Nucleus accumbens (tissue), 56 donors: ENCODE results near the gene SLC38A4.

Experiments
- DNase-seq, 56 donors: peaks; one replicate each; lab custom pipeline; 2025; lab: John Stamatoyannopoulos, UW

The SLC38A4 gene

DNA sequence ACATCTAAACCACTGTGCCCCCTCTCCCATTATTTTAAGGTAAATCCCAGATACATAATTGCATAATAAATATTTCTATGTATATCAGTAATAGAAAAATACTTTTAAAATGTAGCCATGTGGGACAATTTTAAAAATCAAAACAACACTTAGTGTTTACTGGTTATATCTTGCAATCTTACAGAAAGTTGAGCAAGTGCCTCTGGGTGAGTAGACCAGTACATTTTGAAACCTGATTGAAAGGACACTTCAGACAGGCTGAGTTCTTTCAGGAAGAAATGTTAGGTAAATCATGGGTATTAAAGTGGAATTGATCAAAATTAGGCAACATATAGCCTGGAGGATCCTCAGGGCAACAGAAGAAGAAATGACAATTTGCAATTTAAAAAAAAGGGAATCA is 7.2 kb downstream of the SLC38A4 start:
- DNase-seq: no peak

DNA sequence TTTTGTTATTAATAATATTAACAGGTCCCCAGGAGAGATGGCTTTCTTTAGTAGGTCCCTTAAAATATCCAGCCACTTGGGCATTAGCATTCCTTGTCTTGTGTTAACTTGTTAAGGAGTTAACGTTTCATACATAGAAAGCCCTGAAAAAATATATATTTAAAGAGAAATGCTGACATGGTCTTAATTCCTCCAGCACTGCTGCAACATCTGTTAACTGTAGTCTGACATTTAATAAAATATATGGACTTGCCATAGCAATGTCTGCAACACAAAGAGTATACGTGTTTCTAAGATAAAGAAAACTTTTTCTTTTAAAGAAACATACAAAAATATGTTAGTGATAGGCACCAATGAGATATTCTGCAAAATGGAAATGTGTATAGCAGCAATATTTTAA is 10.0 kb downstream of the SLC38A4 start:
- DNase-seq: no peak

DNA sequence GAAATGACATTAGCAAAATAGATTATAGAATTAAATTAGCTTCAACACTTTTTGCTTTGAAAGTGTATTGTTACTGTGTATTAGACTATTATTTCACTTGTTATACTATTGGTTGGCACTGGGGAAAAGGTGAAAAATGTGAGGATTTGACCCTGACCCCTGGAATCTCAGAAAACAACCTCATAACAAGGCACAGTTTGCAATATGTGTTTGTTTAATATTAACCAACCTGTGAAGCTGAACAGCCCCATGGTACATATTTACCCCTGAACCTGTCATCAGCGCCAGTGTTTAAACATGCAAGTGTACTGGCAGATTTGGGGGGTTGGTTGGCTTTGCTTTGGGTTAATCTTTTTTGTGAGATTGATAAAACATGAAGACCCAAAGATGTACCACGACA is 11.7 kb downstream of the SLC38A4 start:
- no peak for DNase-seq

DNA sequence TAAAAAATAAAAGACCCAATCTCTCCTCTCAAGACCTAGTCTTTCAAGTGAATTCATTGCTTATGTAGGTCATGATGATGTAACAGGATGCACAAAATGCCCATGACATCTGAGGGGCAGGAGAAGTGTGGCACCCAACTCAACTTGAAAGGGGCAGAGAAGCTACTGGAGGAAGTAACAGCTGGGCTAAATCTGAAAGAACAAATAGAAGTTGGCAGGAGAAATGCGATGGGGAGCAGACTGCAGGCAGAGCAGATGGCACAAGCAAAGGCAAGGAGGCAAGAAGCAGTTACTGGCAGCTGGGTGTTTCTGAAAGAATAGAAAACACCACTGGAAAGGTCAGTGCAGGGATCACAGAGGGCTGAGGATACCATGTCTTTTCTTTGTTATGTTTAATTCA is 14.6 kb downstream of the SLC38A4 start:
- no peak for DNase-seq

DNA sequence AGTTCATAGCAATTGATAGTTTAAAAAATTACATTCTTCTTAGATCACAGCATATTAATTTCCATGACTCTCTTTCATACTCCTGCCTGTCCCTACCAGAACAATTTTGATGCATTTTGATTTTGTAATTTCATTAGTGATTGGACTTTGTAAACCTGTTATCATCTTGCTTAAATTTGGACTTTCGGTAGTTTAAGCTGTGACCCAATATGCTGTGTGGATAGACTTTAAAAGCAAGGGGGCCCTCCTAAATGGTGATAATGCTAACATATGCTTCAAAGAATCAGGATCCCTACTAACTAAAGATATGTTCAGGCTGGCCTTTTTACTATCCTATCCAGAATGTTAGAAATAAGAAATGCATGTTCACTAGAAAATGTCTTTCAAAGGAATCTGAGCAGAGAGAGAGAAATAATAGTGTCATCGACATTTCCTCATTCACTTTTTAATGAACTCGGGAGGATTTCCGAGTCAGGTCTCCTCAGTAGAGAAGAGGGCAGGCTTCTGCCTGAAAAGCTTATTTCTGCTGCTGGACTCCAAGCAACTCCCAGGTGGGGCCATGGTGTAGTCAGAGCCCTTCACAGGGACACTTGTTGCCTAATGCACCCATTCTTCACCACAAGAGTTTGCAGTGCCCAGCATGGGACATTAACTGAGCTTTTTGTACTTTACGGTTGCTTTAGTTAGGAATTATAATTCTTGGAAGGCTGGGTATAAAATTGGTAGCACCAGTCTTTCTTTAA is 16.7 kb downstream of the SLC38A4 start:
- no peak for DNase-seq

DNA sequence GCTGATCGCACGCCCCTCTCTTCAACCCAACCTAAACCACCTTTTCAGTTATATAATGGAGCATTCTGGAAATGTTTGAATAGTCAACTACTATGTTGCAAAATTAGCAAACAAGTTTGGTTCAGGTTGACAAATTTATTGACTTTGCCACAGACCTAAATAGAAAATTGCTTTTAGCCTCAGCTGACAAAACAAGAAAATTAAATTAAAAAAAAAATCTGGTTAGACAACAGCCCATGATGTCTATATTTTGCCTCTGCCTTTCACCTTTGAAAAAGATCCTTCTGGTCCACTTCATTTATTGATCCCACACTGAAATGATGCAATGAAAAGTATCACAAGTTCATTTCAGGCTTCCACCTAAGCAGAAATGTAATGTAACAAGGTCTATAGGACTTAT is 17.5 kb downstream of the SLC38A4 start:
- no peak for DNase-seq

DNA sequence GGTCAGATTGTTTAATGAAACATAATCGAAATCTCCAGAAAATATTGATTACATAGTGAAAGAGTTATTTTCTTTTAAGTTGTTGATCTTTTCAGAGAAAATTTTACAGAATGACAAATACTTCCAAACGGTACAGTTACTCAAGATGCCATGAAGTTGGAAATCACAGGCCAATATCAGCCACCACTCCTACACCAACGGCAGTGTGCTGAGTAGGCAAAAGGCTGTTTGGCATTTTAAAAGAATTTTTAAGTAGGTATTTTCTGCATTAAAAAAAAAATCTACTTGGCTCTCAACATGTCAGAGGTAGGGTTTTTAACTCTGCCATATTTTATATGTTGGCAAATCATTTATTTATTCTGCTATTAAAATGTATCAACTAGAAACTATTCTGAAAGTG is 21.7 kb downstream of the SLC38A4 start:
- DNase-seq: no peak

DNA sequence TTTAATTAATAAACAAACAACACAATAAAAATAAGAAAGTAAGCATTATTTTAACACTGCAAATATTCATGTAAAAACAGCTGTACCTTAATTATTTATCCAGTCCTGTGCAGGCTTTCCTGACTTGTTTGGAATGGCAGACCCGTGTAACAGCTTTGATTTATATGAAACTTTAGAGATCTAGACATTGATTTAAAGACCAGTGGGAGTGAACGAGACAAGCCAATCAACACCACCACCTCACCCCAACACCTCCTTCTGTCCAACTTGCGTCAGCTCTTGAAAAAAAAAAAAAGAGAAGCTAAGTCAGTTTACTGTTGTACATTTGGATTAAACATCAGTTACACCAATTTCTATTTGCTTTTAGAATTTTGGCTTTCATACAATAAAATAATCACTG is 22.3 kb downstream of the SLC38A4 start:
- no peak for DNase-seq

DNA sequence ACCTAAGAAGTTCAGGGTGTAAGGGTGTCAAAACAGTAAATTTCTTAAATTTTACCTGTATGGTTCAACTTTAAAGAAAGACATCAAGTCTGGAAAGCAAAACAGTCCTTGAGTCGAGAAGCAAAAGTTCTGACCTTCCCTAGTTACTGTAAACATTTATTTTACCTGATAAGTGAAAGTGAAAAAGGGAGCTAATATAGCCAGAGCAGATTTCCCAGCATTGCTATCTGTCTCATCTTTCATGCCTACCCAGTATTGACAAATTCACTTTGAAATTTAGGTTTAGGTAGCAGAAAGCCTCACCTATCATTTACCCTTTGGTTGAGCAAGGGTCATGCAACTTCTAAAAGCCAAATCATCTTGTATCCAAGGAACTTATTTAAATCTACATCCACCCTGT is 24.5 kb downstream of the SLC38A4 start:
- no peak for DNase-seq

DNA sequence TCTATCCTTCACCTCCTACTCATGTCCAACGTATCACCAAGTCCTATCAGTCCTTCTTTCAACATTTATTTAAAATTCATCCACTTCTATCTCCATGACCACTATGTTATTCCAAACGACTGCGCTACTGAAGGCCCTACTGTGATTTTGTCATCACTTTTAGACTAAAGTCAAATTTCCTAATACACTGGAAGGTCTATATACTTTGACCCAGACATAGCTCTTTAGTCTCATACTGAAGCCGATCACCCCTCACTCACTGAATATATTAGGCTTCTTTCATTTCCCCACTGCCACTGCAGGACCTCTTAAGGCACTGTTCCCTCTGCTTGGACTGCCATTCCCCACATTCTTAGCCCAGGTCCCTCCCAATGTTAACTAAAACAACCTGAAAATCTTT is 25.6 kb downstream of the SLC38A4 start:
- DNase-seq: no peak

DNA sequence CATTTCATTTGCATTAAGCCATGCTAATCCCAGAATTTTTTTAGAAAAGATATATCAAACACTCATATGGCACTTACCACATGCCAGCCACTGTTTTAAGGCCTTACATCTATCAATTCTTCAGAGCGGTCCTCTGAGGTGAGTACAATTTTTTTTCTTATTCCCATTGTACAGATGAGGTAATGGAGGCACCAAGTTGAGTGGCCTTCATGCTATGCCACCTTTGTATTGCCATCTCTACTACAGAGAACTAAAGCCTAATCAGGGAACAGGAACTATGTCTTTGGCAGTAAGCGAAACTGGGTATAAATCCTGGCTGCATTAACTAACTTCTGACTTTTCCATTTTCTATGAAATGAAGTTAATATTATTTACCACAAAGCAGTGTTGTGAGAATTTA is 27.1 kb downstream of the SLC38A4 start:
- no peak for DNase-seq

DNA sequence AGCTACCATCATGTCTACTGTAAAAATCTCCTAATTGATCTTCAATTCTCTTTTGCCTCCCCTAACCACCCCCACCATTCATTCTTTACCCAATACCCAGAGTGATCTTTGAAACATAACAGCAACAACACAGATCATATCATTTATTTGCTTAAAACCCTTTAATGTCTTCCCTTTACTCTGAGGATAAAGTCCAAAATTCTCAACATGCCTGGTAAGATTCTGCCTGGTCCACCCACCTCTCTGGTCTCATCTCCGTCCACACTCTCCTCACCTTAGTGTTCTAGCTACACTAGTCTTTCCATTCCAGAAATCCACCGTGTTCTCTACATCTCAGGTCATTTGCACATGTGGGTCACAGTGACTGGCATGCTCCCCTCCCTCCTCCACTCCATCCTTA is 27.7 kb downstream of the SLC38A4 start:
- no peak for DNase-seq

DNA sequence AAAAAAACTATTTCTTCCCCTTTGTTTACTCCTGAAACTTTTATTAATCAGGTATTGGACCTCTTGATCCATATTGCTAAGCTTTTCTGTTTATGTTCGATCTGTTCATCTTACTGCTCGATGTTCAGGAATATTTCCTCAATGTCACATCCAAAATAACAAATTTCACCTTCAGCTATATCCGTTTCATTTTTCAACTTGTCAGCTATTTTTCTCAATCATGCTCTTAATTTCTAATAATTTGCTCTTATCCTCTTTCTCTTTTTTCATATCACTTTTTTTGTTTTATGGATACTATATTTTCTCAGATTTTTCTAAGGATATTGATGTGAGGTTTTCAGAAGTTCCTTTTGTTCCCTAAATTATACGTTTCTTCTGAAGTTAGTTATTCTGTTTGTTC is 29.8 kb downstream of the SLC38A4 start:
- no peak for DNase-seq

DNA sequence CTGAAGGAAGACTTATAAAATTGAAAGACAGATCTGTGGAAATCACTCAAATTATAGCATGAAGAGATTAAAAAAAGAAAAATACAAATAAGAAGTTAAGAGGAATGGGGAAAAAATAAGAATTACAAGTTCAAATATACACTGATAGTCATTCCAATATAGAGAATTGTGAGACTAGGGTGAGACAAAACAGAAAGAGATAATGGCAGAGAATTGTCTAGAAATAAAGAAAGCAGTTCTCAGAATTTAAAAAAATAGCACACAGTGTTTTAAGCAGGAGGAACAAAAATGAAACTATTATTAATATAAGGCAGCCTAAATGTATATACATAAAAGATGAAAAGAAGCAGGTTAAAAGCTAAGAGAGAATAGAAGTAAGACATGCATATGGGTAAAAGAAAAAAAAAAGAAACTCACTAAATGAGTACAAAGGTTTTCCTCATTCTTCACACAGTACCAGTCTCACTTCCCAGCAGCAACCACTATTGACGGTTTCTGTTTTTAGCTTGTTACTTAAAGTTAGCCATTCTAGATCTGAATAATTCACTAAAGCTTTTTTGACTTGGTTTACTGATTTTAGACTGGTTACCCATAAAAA is 31.1 kb downstream of the SLC38A4 start:
- DNase-seq: no peak

DNA sequence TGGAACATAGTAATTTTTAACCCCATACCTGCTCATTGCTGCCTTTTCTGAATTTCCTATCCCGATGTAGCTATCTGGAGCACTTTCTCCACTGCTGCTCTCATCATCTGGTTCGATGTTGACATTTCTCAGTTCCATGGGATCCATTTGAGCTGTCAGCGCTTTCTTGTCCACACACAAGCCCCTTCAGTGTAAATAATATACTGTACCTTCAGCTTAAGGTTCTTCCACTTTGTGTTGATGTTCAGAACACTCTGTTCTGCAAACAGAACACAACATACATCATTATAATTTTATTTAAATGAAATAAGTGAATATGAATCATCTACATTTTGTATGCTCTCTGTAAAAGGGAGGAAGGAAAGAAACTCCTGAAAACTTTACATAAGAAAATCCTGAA is 32.9 kb downstream of the SLC38A4 start:
- DNase-seq: no peak

DNA sequence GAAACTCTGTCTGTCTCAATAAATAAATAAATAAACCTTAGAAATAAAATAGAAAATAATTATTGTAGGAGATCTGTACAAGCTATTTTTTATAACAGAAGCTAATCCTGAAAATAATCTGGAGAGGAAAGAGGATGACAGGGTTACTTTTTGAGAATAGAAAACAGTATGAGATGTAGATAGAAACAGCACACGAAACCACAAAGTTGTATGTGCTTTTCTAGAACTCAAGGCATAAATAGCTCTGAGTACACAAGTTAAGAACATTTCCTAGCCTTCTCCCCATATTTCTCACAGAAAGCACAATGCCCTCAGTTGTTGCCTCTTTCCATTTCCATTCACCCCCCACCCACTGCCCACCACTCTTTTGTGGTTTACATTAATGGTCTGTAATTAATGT is 35.7 kb downstream of the SLC38A4 start:
- DNase-seq: no peak

DNA sequence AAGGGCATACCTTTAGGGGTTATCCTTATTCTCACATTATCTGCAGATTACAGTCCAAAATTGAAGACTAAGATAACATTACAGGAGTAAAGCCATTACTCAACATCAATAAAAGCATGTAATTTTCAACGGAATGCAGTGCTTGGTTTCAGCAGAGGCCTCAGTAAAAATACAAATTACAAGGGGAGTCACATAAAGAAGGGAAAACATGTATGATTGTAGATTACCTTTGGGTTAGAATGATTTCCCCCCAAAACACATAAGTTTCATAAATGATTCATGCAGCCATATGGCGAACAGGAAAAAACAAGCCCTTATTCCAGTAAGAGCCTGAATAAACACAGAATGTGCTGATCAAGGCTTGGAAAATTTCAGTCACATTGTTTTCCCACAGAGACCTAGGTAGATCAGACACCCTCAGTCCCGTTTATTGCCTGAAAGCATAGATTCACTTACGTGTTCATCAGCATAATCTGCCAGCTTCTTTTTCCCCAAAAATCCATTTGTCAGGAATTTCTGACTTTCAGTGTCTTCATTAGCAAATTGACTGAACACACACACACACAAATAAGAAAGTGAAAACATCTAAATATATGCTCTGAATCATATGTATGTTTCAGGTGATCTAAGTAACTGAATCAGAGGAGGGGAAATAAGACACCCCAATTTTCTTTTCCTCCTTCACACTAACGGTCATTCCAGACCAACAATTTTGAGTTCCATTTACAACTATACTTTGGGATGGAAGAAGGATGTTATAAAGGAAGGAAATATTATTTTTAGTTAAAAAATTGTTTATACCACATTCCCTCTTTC is 37.5 kb downstream of the SLC38A4 start:
- DNase-seq: no peak

DNA sequence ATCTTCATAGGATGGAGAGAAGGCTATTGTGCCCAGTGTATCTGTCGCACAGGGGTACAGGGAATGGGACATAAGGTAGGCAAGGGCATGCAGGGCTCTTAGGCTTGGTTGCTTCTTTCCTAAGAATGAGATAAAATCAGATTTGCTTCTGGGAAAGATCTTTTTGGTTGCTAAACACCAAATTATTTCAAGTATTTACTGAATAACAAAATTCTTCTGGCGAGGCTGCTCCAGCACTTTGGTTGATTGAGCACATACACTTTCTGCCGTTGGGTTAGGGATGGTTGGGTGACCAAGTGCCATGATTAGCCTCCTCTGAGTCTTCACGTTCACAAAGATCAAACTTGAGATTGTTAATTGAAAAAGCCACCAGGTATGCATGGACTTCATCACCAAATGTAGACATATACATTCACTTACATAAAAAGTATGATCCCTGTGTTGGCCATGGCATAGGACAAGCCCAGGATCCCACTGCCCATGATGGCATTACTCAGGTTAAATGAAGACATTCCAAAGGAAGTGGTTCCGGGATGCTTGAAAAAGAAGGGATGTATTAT is 38.2 kb downstream of the SLC38A4 start:
- no peak for DNase-seq

DNA sequence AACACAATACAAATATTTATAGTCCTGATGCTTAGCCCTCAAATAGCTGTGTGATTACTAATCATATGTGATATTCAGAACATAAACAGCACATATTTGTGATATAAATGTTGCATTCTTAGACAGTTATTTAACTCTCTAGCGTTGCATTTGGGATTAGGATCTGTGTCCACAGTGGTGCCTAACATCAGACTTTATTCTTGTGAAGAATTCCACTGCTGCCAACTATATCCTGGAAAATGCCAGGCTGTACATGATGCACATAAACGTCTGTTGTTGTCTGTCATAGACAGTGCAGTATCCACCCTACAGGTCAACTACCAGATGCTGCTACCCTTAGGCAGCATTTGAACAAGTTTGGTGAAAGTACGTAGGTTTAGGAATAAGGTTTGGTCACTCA is 39.0 kb downstream of the SLC38A4 start:
- DNase-seq: no peak

DNA sequence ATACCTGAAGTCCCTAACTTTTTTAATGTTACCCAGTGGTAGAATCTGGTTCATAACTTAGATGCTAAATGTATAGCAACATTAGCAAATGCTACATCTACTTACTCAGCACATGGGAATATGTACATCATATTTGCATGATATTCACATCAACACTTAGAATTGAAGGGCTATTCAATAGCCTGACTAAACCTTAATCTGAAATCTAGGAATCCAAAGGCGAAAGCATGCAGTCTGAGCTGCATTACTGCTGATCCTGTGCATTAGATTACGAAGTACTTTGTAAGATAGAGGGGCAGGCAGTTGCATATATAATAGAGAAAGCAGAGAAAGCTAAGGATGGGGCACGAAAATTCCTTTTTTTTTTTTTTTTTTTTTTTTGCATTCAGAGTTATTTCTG is 40.4 kb downstream of the SLC38A4 start:
- DNase-seq: no peak

DNA sequence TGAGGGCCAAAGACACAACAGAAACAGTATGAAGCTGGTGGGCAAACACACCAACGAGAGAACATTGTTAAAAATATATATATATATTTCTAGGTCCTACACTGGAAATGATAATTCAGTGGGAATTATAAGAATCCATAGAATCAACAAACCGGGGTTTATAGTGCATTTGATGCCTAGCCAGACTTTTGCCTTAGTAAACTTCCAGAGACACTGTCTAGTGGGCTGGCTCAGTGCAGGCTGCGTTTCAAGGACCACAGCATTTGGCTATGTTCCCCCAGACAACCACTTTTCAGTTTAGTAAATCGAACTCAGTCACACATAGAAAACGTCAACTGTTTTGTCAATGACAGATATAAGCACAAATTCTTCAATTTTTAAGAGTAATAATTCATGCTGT is 41.9 kb downstream of the SLC38A4 start:
- no peak for DNase-seq

DNA sequence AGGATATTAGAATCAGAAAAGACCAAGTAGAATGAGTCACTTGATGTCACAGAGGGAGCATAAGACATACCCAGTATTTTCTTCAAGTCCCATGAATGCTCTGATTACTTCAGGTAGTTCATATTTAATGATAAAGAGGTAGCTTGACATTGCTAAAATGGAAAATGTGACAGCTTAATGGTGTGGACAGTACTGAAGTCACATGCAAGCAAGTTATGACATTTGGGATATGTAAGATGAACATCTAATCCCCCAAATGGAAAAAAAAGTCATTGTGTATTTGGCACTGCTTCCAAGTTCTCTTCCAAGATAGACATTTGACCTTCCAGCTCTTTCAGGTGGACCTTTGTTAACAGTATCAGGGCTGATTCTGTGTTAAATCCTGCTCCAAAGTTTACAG is 45.9 kb downstream of the SLC38A4 start:
- no peak for DNase-seq
